HepG2 (cell line): ENCODE data around the gene PTGES3. TPM values are rescaled to one million over a fixed set of nuclear protein-coding genes. Genes with fewer than 3 reads are reported as not detected.

ENCODE experiments used
- ESRRA ChIP-seq: sonication (generic); formaldehyde crosslinking; IDR thresholded peaks from 2 replicates; pipeline ENCODE4 v1.5.1; 2020; ENCODE audit warnings: mild to moderate bottlenecking, low read depth, missing genetic modification reagents
- GATAD1 ChIP-seq: IDR thresholded peaks from 2 replicates; pipeline ENCODE4 v1.6.1; 2016; ENCODE audit warnings: missing genetic modification reagents, missing compliant biosample characterization
- GATAD2A ChIP-seq: IDR thresholded peaks from 2 replicates; pipeline ENCODE4 v1.6.1; 2016
- HNF4A ChIP-seq: sonication (generic); formaldehyde crosslinking; IDR thresholded peaks from 2 replicates; pipeline ENCODE4 v1.4.0; 2020; ENCODE audit warnings: missing genetic modification reagents
- MATR3 ChIP-seq: sonication (generic); formaldehyde crosslinking; IDR thresholded peaks from 2 replicates; pipeline ENCODE4 v1.4.0; 2020; ENCODE audit warnings: missing genetic modification reagents
- MAX ChIP-seq: IDR thresholded peaks from 2 replicates; pipeline ENCODE4 v1.6.1; 2012; ENCODE audit warnings: inconsistent platforms
- MIXL1 ChIP-seq: IDR thresholded peaks from 2 replicates; pipeline ENCODE4 v1.6.1; 2016
- PHF21A ChIP-seq: sonication (generic); formaldehyde crosslinking; IDR thresholded peaks from 2 replicates; pipeline ENCODE4 v1.5.0; 2020; ENCODE audit warnings: mild to moderate bottlenecking, missing genetic modification reagents
- SETDB1 ChIP-seq: sonication (generic); formaldehyde crosslinking; IDR thresholded peaks from 2 replicates; pipeline ENCODE4 v1.5.1; 2020; ENCODE audit warnings: missing genetic modification reagents, mild to moderate bottlenecking, borderline replicate concordance
- SKI ChIP-seq: fragments of 450-650 bp; IDR thresholded peaks from one replicate; pipeline ENCODE4 v1.6.1; 2018; ENCODE audit warnings: mild to moderate bottlenecking; ENCODE audit not compliant: partially characterized antibody
- SOX5 ChIP-seq: IDR thresholded peaks from 2 replicates; pipeline ENCODE4 v1.6.1; 2016; ENCODE audit warnings: borderline replicate concordance
- U2AF2 ChIP-seq: fragments of 200-400 bp; formaldehyde crosslinking; IDR thresholded peaks from 2 replicates; pipeline ENCODE4 v1.6.1; 2017; ENCODE audit warnings: low read depth, mild to moderate bottlenecking, low read length
- ZBTB49 ChIP-seq: sonication (generic); formaldehyde crosslinking; IDR thresholded peaks from 2 replicates; pipeline ENCODE4 v1.4.0; 2020; ENCODE audit warnings: missing genetic modification reagents, borderline replicate concordance
- ZFP90 ChIP-seq: sonication (generic); formaldehyde crosslinking; IDR thresholded peaks from 2 replicates; pipeline ENCODE4 v1.8.0; 2022; ENCODE audit warnings: missing genetic modification reagents, mild to moderate bottlenecking, inconsistent platforms, borderline replicate concordance
- ZGPAT ChIP-seq: IDR thresholded peaks from 2 replicates; pipeline ENCODE4 v1.6.1; 2016; ENCODE audit warnings: mild to moderate bottlenecking
- ZNF124 ChIP-seq: sonication (generic); formaldehyde crosslinking; IDR thresholded peaks from 2 replicates; pipeline ENCODE4 v1.4.0; 2020; ENCODE audit warnings: missing genetic modification reagents
- ZNF18 ChIP-seq: sonication (generic); formaldehyde crosslinking; IDR thresholded peaks from 2 replicates; pipeline ENCODE4 v1.8.0; 2022; ENCODE audit warnings: mild to moderate bottlenecking, missing genetic modification reagents; ENCODE audit not compliant: insufficient replicate concordance
- ZNF235 ChIP-seq: sonication (generic); formaldehyde crosslinking; IDR thresholded peaks from 2 replicates; pipeline ENCODE4 v1.8.1; 2023; ENCODE audit warnings: mild to moderate bottlenecking, missing genetic modification reagents, borderline replicate concordance
- ZNF280B ChIP-seq: sonication (generic); formaldehyde crosslinking; IDR thresholded peaks from 2 replicates; pipeline ENCODE4 v1.5.0; 2020; ENCODE audit warnings: missing genetic modification reagents, mild to moderate bottlenecking, borderline replicate concordance
- ZNF317 ChIP-seq: sonication (generic); formaldehyde crosslinking; IDR thresholded peaks from 2 replicates; pipeline ENCODE4 v1.5.0; 2020; ENCODE audit warnings: mild to moderate bottlenecking, missing genetic modification reagents
- ZNF614 ChIP-seq: IDR thresholded peaks from 2 replicates; pipeline ENCODE4 v1.6.1; 2018; ENCODE audit warnings: missing biosample characterization, missing genetic modification reagents, inconsistent platforms, borderline replicate concordance
- ZNF660 ChIP-seq: sonication (generic); formaldehyde crosslinking; IDR thresholded peaks from 2 replicates; pipeline ENCODE4 v1.5.1; 2020; ENCODE audit warnings: mild to moderate bottlenecking, low read depth, missing genetic modification reagents, borderline replicate concordance
- ZNF891 ChIP-seq: sonication (generic); formaldehyde crosslinking; IDR thresholded peaks from 2 replicates; pipeline ENCODE4 v1.5.0; 2020; ENCODE audit warnings: mild to moderate bottlenecking, missing genetic modification reagents
- polyA plus RNA-seq, 8 experiments: library from polyadenylated mRNA; depleted of rRNA in 3 of 8; stranded (reverse) in 7 of 8; unstranded in 1 of 8; fragments of >200 nt; fragmentation: Illumina TruSeq in 4 of 8; extraction: Trizol in 4 of 8; gene quantifications; 2 replicates each; pipeline versions ENCODE4 v1.2.1 to v1.2.3, GENCODE V29; 2011 to 2016; ENCODE audit warnings: low read depth in 4 of 8, missing spikeins in 1 of 8, mixed read lengths in 1 of 8; ENCODE audit not compliant: insufficient read depth in 1 of 8
- total RNA-seq, 5 experiments: library from RNA; depleted of rRNA; stranded (reverse); fragments of >200 nt; fragmentation: Illumina TruSeq; extraction: Trizol; gene quantifications; 2 replicates each; pipeline ENCODE4 v1.2.3, GENCODE V29; 2016; ENCODE audit warnings: low read depth in 1 of 5
- TF ChIP-seq, protein P1 (sequence below): IDR thresholded peaks from 2 replicates; pipeline ENCODE4 v1.6.1; 2016; ENCODE audit warnings: low read depth, borderline replicate concordance

The PTGES3 gene
- total and polyA plus RNA-seq, 2 of the 13 experiments (the other 11 are each of a cell fraction or from before 2014, with no cell fraction given), result 54.4 to 159 TPM

- TF ChIP-seq ZNF18 (CRISPR knock-in tag), result no peak
- TF ChIP-seq ZBTB49 (CRISPR knock-in tag), result no peak
- TF ChIP-seq SOX5 (CRISPR knock-in tag), result peak; percentile 48
- TF ChIP-seq HNF4A, result no peak; the same call in 1 of the 2 replicates
- peak; percentile 47; the same call in 1 of the 2 replicates for TF ChIP-seq ZNF614 (CRISPR knock-in tag)
- no peak for TF ChIP-seq ZNF280B (CRISPR knock-in tag)
- no peak for TF ChIP-seq ESRRA
- TF ChIP-seq PHF21A (CRISPR knock-in tag), result no peak
- TF ChIP-seq ZGPAT (CRISPR knock-in tag), result peak; percentile 82
- TF ChIP-seq ZNF317, result no peak
- 0 out of 2 replicates have a peak, but pooled peaks have one; percentile 60 for TF ChIP-seq ZNF124 (CRISPR knock-in tag)
- no peak for TF ChIP-seq U2AF2
- TF ChIP-seq, protein P1, sequence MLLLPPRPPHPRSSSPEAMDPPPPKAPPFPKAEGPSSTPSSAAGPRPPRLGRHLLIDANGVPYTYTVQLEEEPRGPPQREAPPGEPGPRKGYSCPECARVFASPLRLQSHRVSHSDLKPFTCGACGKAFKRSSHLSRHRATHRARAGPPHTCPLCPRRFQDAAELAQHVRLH (CRISPR knock-in tag), result peak; percentile 80; the same call in 1 of the 2 replicates
- TF ChIP-seq SKI, result peak; percentile 24
- TF ChIP-seq MIXL1 (CRISPR knock-in tag), result peak; percentile 60; the same call in 1 of the 2 replicates
- peak; percentile 66 for TF ChIP-seq GATAD2A (CRISPR knock-in tag)
- TF ChIP-seq ZFP90 (CRISPR knock-in tag), result no peak
- TF ChIP-seq SETDB1 (CRISPR knock-in tag), result no peak
- peak; percentile 87 for TF ChIP-seq MAX
- no peak for TF ChIP-seq MATR3 (CRISPR knock-in tag)
- peak; percentile 80 for TF ChIP-seq GATAD1 (CRISPR knock-in tag)
- no peak for TF ChIP-seq ZNF235 (CRISPR knock-in tag)
- TF ChIP-seq ZNF891 (CRISPR knock-in tag), result 0 out of 2 replicates have a peak, but pooled peaks have one; percentile 45
- no peak for TF ChIP-seq ZNF660
These were observed 57.9 kb downstream of the PTGES3 start, which contains the start of gene BAZ2A (continued) for GRCh38 chr12:56630180-56630632.
